ENCODE measurements around the gene CORO2B. TPM values are rescaled to one million over a fixed set of nuclear protein-coding genes. Genes with fewer than 3 reads are reported as not detected.

CORO2B gene
- polyA plus RNA-seq, 1 of the 3 experiments (the other 2 are of a cell fraction): 3.6 TPM

DNA sequence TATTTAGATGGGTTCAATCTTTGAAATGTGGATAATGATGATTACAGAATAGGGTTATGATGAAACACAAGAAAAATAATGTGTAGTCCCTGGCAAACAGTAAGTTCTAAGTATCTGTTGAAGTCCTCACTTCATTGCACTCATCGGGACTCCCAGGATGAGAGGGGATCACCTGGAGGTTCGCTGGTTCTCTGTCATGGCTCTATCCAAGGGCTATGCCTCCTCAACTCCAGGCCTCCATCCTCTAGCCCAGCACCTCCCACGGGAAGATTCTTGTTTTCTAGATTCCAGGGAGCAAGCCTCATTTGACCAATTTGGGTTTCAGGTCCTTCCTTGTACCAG, 196.4 kb downstream of the CORO2B start (continued):
- TF ChIP-seq FOXM1 (IDR thresholded peaks at IDR 0.05; ENCODE audit: low read depth) (no peak), YY1 (IDR thresholded peaks at IDR 0.05; ENCODE audit: low read depth) (no peak), RCOR1 (IDR thresholded peaks at IDR 0.05; ENCODE audit: low read length) (no peak), NRF1 (IDR thresholded peaks at IDR 0.05; ENCODE audit: low read depth, low read length) (no peak), TAF1 (IDR thresholded peaks at IDR 0.05; ENCODE audit: borderline replicate concordance, low read depth, low read length) (no peak)
- TF ChIP-seq, protein P1, sequence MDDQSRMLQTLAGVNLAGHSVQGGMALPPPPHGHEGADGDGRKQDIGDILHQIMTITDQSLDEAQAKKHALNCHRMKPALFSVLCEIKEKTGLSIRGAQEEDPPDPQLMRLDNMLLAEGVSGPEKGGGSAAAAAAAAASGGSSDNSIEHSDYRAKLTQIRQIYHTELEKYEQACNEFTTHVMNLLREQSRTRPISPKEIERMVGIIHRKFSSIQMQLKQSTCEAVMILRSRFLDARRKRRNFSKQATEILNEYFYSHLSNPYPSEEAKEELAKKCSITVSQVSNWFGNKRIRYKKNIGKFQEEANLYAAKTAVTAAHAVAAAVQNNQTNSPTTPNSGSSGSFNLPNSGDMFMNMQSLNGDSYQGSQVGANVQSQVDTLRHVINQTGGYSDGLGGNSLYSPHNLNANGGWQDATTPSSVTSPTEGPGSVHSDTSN (IDR thresholded peaks at IDR 0.05): no peak
- TF ChIP-seq, protein P2, sequence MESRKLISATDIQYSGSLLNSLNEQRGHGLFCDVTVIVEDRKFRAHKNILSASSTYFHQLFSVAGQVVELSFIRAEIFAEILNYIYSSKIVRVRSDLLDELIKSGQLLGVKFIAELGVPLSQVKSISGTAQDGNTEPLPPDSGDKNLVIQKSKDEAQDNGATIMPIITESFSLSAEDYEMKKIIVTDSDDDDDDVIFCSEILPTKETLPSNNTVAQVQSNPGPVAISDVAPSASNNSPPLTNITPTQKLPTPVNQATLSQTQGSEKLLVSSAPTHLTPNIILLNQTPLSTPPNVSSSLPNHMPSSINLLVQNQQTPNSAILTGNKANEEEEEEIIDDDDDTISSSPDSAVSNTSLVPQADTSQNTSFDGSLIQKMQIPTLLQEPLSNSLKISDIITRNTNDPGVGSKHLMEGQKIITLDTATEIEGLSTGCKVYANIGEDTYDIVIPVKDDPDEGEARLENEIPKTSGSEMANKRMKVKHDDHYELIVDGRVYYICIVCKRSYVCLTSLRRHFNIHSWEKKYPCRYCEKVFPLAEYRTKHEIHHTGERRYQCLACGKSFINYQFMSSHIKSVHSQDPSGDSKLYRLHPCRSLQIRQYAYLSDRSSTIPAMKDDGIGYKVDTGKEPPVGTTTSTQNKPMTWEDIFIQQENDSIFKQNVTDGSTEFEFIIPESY (IDR thresholded peaks at IDR 0.05; ENCODE audit: borderline replicate concordance, low read depth): no peak

DNA sequence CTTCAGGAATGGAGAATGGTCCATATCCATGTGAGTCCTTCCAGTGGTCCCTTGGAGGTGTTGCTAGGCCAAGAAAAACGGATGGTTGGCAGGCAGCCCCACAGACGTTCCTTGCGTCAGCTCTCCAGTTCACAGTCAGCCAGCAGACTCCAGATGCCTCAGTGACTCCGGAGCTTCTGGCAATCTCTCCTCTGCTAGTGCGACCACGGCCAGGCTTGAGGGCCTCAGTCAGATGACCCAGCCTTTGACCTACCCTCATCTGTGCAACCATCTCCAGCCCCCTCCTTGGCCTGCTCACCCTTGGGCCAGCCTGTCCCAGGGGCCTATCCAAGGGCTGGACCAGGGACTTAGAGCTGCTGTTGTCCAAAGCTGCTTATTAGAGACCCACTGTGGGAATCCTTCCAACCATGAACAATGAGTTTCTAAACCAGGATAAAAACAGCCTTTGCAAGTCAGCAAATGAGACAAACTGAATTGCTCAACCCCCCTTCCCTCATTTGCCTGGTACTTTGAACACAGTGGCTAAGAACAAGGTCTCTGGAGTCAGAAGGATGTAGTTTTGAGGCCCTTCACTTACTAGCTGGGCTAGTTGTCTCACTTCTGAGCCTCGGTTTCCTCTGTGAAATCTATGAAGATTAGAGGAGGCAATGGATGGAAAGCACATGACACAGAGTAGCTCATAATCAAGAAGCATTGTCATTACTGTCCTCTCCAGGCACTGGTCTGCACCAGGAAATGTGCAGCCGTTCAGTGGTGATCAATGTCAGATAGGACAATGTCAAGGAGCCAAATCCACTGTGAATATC, 197.1 kb downstream of the CORO2B start:
- Histone ChIP-seq H3K9me2 (no peaks in the 10 kb centered on the region), H3K4me1 (ENCODE audit: control insufficient read depth in 1 of 2, insufficient read depth in 2 of 2, low read depth in 1 of 2, low read length in 1 of 2) (no peaks in the 10 kb centered on the region; a peak in 1 of 4 replicates), H3K36me3 (replicated peaks in 1 of 2; ENCODE audit: control insufficient read depth in 1 of 2, insufficient read depth in 2 of 2, low read length in 1 of 2) (peaks cover 24 to 30% of the 10 kb centered on the region in 2 experiments), H4K20me1 (ENCODE audit: insufficient read depth) (no peaks in the 10 kb centered on the region), H3K79me2 (ENCODE audit: insufficient read depth) (no peaks in the 10 kb centered on the region), H3K4me3 (ENCODE audit: low read depth in 2 of 2, low read length in 1 of 2) (no peak overlapping the region), H2AFZ (ENCODE audit: low read depth) (no peak overlapping the region), H3K27me3 (ENCODE audit: insufficient read depth) (no peaks in the 10 kb centered on the region), H3K9ac (no peak overlapping the region), H3K9me3 (no peaks in the 10 kb centered on the region), H3F3A (replicated peaks; ENCODE audit: insufficient read depth) (peaks cover 12% of the 10 kb centered on the region), H3K4me2 (no peak overlapping the region), H3K27ac (ENCODE audit: low read depth in 2 of 2, low read length in 1 of 2) (no peak overlapping the region)
- CTCF ChIA-PET: interaction anchor here (0.8 to 1.0 kb wide), 2 partner anchors 9 to 102 kb away, joined by 3 read pairs; no protein-coding TSS in a partner anchor
- 81% methylated on average over 8 of the region's 8 CpGs for WGBS (ENCODE audit: low lambda C conversion rate)
- no peak for DNase-seq
- POLR2A ChIA-PET: no interaction called here
- TF ChIP-seq, protein P3, sequence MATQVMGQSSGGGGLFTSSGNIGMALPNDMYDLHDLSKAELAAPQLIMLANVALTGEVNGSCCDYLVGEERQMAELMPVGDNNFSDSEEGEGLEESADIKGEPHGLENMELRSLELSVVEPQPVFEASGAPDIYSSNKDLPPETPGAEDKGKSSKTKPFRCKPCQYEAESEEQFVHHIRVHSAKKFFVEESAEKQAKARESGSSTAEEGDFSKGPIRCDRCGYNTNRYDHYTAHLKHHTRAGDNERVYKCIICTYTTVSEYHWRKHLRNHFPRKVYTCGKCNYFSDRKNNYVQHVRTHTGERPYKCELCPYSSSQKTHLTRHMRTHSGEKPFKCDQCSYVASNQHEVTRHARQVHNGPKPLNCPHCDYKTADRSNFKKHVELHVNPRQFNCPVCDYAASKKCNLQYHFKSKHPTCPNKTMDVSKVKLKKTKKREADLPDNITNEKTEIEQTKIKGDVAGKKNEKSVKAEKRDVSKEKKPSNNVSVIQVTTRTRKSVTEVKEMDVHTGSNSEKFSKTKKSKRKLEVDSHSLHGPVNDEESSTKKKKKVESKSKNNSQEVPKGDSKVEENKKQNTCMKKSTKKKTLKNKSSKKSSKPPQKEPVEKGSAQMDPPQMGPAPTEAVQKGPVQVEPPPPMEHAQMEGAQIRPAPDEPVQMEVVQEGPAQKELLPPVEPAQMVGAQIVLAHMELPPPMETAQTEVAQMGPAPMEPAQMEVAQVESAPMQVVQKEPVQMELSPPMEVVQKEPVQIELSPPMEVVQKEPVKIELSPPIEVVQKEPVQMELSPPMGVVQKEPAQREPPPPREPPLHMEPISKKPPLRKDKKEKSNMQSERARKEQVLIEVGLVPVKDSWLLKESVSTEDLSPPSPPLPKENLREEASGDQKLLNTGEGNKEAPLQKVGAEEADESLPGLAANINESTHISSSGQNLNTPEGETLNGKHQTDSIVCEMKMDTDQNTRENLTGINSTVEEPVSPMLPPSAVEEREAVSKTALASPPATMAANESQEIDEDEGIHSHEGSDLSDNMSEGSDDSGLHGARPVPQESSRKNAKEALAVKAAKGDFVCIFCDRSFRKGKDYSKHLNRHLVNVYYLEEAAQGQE (IDR thresholded peaks at IDR 0.05; ENCODE audit: low read depth, low read length): no peak
- no peak for TF ChIP-seq ELF1 (IDR thresholded peaks at IDR 0.05)
- no peak for TF ChIP-seq JUND (IDR thresholded peaks at IDR 0.05)
- no peak for TF ChIP-seq RCOR1 (IDR thresholded peaks at IDR 0.05; ENCODE audit: low read length)
- no peak for TF ChIP-seq NRF1 (IDR thresholded peaks at IDR 0.05; ENCODE audit: low read depth, low read length)
- TF ChIP-seq, protein P4, sequence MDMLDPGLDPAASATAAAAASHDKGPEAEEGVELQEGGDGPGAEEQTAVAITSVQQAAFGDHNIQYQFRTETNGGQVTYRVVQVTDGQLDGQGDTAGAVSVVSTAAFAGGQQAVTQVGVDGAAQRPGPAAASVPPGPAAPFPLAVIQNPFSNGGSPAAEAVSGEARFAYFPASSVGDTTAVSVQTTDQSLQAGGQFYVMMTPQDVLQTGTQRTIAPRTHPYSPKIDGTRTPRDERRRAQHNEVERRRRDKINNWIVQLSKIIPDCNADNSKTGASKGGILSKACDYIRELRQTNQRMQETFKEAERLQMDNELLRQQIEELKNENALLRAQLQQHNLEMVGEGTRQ (IDR thresholded peaks at IDR 0.05; ENCODE audit: borderline replicate concordance, low read depth, low read length): no peak
- no peak for TF ChIP-seq MXI1 (IDR thresholded peaks at IDR 0.05; ENCODE audit: low read depth, low read length)
- TF ChIP-seq, protein P5, sequence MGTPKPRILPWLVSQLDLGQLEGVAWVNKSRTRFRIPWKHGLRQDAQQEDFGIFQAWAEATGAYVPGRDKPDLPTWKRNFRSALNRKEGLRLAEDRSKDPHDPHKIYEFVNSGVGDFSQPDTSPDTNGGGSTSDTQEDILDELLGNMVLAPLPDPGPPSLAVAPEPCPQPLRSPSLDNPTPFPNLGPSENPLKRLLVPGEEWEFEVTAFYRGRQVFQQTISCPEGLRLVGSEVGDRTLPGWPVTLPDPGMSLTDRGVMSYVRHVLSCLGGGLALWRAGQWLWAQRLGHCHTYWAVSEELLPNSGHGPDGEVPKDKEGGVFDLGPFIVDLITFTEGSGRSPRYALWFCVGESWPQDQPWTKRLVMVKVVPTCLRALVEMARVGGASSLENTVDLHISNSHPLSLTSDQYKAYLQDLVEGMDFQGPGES (IDR thresholded peaks at IDR 0.05; ENCODE audit: low read depth, low read length): no peak
- TF ChIP-seq, protein P6, sequence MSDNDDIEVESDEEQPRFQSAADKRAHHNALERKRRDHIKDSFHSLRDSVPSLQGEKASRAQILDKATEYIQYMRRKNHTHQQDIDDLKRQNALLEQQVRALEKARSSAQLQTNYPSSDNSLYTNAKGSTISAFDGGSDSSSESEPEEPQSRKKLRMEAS (IDR thresholded peaks at IDR 0.05; ENCODE audit: low read depth): no peak
- TF ChIP-seq FOXJ3 (CRISPR knock-in tag; IDR thresholded peaks at IDR 0.05): no peak
- TF ChIP-seq, protein P2 (IDR thresholded peaks at IDR 0.05; ENCODE audit: borderline replicate concordance, low read depth): no peak
- no peak for TF ChIP-seq RXRA (IDR thresholded peaks at IDR 0.05; ENCODE audit: borderline replicate concordance, low read depth)
- no peak for TF ChIP-seq FOSL2 (IDR thresholded peaks at IDR 0.05; ENCODE audit: borderline replicate concordance, low read depth)
- TF ChIP-seq YY1 (IDR thresholded peaks at IDR 0.05; ENCODE audit: low read depth): no peak
- TF ChIP-seq TAF1 (IDR thresholded peaks at IDR 0.05; ENCODE audit: borderline replicate concordance, low read depth, low read length): no peak
- no peak for TF ChIP-seq MEF2A (IDR thresholded peaks at IDR 0.05; ENCODE audit: borderline replicate concordance, low read depth)
